ENCODE measurements around the gene RANBP17.

The RANBP17 gene

DNA sequence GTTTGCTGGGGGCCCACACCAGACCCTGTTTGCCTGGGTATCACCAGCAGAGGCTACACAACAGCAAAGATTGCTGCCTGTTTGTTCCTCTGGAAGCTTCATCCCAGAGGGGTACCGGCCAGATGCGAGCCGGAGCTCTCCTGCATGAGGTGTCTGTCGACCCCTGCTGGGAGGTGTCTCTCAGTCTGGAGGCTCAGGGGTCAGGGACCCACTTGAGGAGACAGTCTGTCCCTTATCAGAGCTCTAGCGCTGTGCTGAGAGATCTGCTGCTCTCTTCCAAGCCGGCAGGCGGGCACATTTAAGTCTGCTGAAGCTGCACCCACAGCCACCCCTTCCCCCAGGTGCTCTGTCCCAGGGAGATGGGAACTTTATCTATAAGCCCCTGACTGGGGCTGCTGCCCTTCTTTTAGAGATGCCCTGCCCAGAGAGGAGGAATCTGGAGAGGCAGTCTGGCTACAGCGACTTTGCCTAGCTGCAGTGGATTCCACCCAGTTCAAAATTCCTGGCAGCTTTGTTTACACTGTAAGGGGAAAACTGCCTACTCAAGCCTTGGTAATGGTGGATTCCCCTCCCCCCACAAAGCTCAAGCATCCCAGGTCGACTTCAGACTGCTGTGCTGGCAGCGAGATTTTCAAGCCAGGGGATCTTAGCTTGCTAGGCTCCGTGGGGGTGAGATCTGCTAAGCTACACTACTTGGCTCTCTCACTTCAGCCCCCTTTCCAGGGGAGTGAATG, 241.2 kb downstream of the RANBP17 start:
- Histone ChIP-seq H4K20me1 (ENCODE audit: insufficient read depth, low read length) (no peaks in the 10 kb centered on the region), H2AFZ (ENCODE audit: low read depth, low read length) (no peak overlapping the region), H3K9ac (ENCODE audit: low read length) (no peak overlapping the region), H3K36me3 (replicated peaks; ENCODE audit: low read depth, low read length) (no peaks in the 10 kb centered on the region), H3K4me2 (ENCODE audit: low read length) (no peak overlapping the region), H3K9me3 (ENCODE audit: insufficient read depth, low read length) (no peaks in the 10 kb centered on the region), H3K4me3 (ENCODE audit: low read length) (no peak overlapping the region), H3K27me3 (ENCODE audit: low read depth, low read length) (no peaks in the 10 kb centered on the region), H3K27ac (ENCODE audit: low read length) (no peak overlapping the region), H3K79me2 (ENCODE audit: low read length) (no peaks in the 10 kb centered on the region), H3K4me1 (ENCODE audit: low read length) (no peaks in the 10 kb centered on the region)
- TF ChIP-seq, protein P1, sequence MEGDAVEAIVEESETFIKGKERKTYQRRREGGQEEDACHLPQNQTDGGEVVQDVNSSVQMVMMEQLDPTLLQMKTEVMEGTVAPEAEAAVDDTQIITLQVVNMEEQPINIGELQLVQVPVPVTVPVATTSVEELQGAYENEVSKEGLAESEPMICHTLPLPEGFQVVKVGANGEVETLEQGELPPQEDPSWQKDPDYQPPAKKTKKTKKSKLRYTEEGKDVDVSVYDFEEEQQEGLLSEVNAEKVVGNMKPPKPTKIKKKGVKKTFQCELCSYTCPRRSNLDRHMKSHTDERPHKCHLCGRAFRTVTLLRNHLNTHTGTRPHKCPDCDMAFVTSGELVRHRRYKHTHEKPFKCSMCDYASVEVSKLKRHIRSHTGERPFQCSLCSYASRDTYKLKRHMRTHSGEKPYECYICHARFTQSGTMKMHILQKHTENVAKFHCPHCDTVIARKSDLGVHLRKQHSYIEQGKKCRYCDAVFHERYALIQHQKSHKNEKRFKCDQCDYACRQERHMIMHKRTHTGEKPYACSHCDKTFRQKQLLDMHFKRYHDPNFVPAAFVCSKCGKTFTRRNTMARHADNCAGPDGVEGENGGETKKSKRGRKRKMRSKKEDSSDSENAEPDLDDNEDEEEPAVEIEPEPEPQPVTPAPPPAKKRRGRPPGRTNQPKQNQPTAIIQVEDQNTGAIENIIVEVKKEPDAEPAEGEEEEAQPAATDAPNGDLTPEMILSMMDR (IDR thresholded peaks at IDR 0.05; ENCODE audit: low read depth, low read length) = no peak
- no peak for TF ChIP-seq EZH2phosphoT487 (IDR thresholded peaks at IDR 0.05; ENCODE audit: low read depth)

DNA sequence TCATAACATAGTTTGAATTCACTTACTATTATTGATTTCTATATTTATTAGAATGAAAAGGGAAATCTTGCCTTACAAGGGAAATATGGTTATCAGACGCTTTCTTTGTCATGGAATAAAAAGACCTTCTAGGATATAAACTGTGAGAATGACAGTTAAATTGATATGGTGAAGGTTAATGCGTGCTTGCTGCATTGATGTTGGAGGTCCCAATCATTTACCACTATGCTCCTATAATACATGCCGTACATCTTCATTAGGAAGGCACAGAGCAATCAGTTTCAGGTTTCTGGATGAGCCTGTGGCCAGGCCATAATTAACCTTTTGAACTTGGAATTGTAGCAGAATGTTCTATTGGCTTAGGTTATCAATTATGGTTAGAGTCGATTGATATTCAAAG, 245.9 kb downstream of the RANBP17 start:
- H3K27me3 ChIP-seq (ENCODE audit: low read depth, low read length) = no peaks in the 10 kb centered on the region
- no peaks in the 10 kb centered on the region for H3K36me3 ChIP-seq (replicated peaks; ENCODE audit: low read depth, low read length)
- no peaks in the 10 kb centered on the region for H3K9me3 ChIP-seq (ENCODE audit: insufficient read depth, low read length)
- TF ChIP-seq EZH2phosphoT487 (IDR thresholded peaks at IDR 0.05; ENCODE audit: low read depth) = no peak
- TF ChIP-seq, protein P1 (IDR thresholded peaks at IDR 0.05; ENCODE audit: low read depth, low read length) = no peak
- H3K79me2 ChIP-seq (ENCODE audit: low read length) = no peaks in the 10 kb centered on the region
- no peak overlapping the region for H3K4me3 ChIP-seq (ENCODE audit: low read length)
- no peak overlapping the region for H3K4me2 ChIP-seq (ENCODE audit: low read length)
- no peak overlapping the region for H2AFZ ChIP-seq (ENCODE audit: low read depth, low read length)
- no peaks in the 10 kb centered on the region for H3K4me1 ChIP-seq (ENCODE audit: low read length)
- H3K9ac ChIP-seq (ENCODE audit: low read length) = no peak overlapping the region
- H3K27ac ChIP-seq (ENCODE audit: low read length) = no peak overlapping the region
- no peaks in the 10 kb centered on the region for H4K20me1 ChIP-seq (ENCODE audit: insufficient read depth, low read length)

DNA sequence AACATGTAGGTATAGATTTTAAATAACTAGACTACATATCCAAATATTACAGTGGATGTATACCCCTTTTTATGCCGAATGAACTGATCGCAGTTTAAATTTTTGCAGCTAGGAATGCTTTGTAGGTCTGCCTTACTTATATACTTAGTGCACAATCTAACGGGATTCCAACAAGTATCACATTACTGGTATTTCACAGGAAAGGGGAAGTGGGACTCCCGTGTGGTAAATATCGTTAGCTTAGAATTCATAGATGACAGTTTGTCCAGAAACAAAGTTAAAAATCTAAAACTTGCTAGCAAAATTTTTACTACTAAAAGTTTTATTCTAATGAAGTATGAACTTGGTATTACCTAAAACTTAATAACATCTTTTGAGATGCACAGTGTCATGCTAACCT, 253.7 kb downstream of the RANBP17 start:
- no peak for TF ChIP-seq EZH2phosphoT487 (IDR thresholded peaks at IDR 0.05; ENCODE audit: low read depth)
- TF ChIP-seq, protein P1 (IDR thresholded peaks at IDR 0.05; ENCODE audit: low read depth, low read length) = no peak
- Histone ChIP-seq H3K4me2 (ENCODE audit: low read length) (no peak overlapping the region), H3K27ac (ENCODE audit: low read length) (no peak overlapping the region), H2AFZ (ENCODE audit: low read depth, low read length) (no peak overlapping the region), H4K20me1 (ENCODE audit: insufficient read depth, low read length) (no peaks in the 10 kb centered on the region), H3K4me3 (ENCODE audit: low read length) (no peak overlapping the region), H3K9me3 (ENCODE audit: insufficient read depth, low read length) (no peaks in the 10 kb centered on the region), H3K36me3 (replicated peaks; ENCODE audit: low read depth, low read length) (no peaks in the 10 kb centered on the region), H3K9ac (ENCODE audit: low read length) (no peak overlapping the region), H3K79me2 (ENCODE audit: low read length) (no peaks in the 10 kb centered on the region), H3K27me3 (ENCODE audit: low read depth, low read length) (no peaks in the 10 kb centered on the region), H3K4me1 (ENCODE audit: low read length) (no peaks in the 10 kb centered on the region)

DNA sequence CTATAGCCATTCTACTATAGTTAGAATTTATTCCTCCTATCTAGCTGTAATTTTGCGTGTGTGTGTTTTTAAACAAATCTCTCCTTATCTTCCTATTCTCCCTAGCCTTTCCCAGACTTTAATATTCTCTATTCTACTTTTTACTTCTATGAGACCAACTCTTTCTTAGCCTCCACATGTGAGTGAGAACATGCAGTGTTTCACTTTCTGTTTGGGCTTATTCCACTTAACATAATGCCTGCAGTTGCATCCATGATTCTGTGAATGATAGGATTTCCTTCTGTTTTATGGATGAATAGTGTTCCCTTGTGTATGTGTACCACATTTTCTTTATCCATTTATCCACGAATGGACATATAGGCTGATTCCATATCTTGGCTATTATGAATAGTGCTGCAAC, 254.9 kb downstream of the RANBP17 start:
- H3K9me3 ChIP-seq (ENCODE audit: insufficient read depth, low read length) = no peaks in the 10 kb centered on the region
- no peaks in the 10 kb centered on the region for H3K36me3 ChIP-seq (replicated peaks; ENCODE audit: low read depth, low read length)
- H4K20me1 ChIP-seq (ENCODE audit: insufficient read depth, low read length) = no peaks in the 10 kb centered on the region
- TF ChIP-seq, protein P1 (IDR thresholded peaks at IDR 0.05; ENCODE audit: low read depth, low read length) = no peak
- no peak for TF ChIP-seq EZH2phosphoT487 (IDR thresholded peaks at IDR 0.05; ENCODE audit: low read depth)
- no peak overlapping the region for H3K27ac ChIP-seq (ENCODE audit: low read length)
- no peak overlapping the region for H3K4me3 ChIP-seq (ENCODE audit: low read length)
- no peaks in the 10 kb centered on the region for H3K4me1 ChIP-seq (ENCODE audit: low read length)
- H3K79me2 ChIP-seq (ENCODE audit: low read length) = no peaks in the 10 kb centered on the region
- H3K27me3 ChIP-seq (ENCODE audit: low read depth, low read length) = no peaks in the 10 kb centered on the region
- H2AFZ ChIP-seq (ENCODE audit: low read depth, low read length) = no peak overlapping the region
- no peak overlapping the region for H3K9ac ChIP-seq (ENCODE audit: low read length)
- no peak overlapping the region for H3K4me2 ChIP-seq (ENCODE audit: low read length)

Measured in OCI-LY3 (cell line).